ENCODE measurements around the gene BCHE.

- TF ChIP-seq CTCF (IDR thresholded peaks at IDR 0.05) (no peak), POLR2A (IDR thresholded peaks at IDR 0.05) (no peak)
These were observed 38.2 kb downstream of the BCHE start for GRCh38 chr3:165799026-165799425.

All from heart left ventricle (tissue), 13 donors.